Measurements from ENCODE around the gene DDX21.
"Not testable (repeated sequence)": the region's sequence is repeated elsewhere in the genome, so short reads cannot be mapped to it uniquely, and the experiment has no call there.

DNA sequence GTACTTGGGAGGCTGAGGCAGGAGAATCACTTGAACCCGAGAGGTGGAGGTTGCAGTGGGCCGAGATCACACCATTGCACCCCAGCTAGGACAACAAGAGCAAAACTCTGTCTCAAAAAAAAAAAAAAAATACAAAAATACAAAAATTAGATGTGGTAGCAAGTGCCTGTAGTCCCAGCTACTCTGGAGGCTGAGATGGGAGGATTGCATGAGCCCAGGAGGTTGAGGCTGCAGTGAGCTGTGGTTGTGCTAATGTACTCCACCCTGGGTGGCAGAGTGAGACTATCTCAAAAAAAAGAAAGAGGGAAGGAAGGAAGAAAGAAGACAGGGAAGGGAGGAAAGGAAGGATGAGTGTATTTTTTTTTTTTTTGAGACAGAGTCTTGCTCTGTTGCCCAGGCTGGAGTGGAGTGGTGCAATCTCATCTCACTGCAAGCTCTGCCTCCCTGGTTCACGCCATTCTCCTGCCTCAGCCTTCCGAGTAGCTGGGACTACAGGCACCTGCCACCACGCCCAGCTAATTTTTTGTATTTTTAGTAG lies 20.0 kb downstream of the DDX21 start:
- TF ChIP-seq CTCF, POLR2A, POLR2AphosphoS5 (IDR thresholded peaks at IDR 0.05): not testable (repeated sequence)
